Measurements from ENCODE around the gene ACTR2.

Gene ACTR2

DNA sequence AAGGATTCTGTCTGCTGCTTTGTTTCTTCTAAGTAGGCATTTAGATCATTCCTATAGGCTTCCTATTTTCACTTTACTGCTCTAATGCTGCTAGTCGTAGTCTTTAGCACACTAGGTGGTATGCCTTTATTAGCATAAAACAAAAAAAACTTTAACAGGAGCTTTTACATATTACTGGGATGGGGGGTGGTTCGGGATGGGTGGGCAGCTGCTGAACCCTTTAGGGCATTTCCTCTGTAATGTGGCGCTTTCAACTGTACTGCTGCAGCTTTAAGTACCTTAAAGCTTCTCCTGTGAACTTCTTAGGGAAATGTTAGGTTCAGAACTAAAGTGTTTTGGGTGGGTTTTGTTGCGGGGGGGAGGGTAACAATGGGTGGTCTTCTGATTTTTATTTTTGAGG is 41.3 kb downstream of the ACTR2 start:
- Histone ChIP-seq H3K4ac (ENCODE audit: low read length) (no peak overlapping the region), H2AK5ac (ENCODE audit: low read depth, low read length) (no peak overlapping the region), H3K9ac (ENCODE audit: low read depth, low read length, poor library complexity) (no peak overlapping the region), H3K18ac (ENCODE audit: low read length) (no peak overlapping the region), H3K27ac (replicated peaks; ENCODE audit: low read length) (no peak overlapping the region), H3K14ac (ENCODE audit: low read length) (no peak overlapping the region), H4K91ac (ENCODE audit: low read depth, low read length, poor library complexity) (no peak overlapping the region), H2BK12ac (ENCODE audit: low read length) (no peak overlapping the region), H2BK5ac (ENCODE audit: low read length) (no peak overlapping the region), H3K4me2 (ENCODE audit: insufficient read depth, low read length, poor library complexity, severe bottlenecking) (no peak overlapping the region), H3K27me3 (ENCODE audit: control insufficient read depth in 3 of 3, insufficient read depth in 3 of 3, low read depth in 1 of 3, low read length in 3 of 3) (no peaks in the 10 kb centered on the region), H3K4me3 (ENCODE audit: low read length in 2 of 2) (no peak overlapping the region), H3K9me3 (replicated peaks in 1 of 2; ENCODE audit: control insufficient read depth in 2 of 2, insufficient read depth in 1 of 2, low read depth in 1 of 2, low read length in 2 of 2) (no peaks in the 10 kb centered on the region), H3K36me3 (replicated peaks in 1 of 2; ENCODE audit: control insufficient read depth in 2 of 2, insufficient read depth in 2 of 2, low read length in 2 of 2) (peaks cover 8 to 61% of the 10 kb centered on the region in 2 donors), H2BK15ac (ENCODE audit: low read length) (no peak overlapping the region), H4K8ac (ENCODE audit: low read depth, low read length) (no peak overlapping the region), H3K23ac (ENCODE audit: low read depth, low read length, poor library complexity) (no peak overlapping the region), H3K79me1 (ENCODE audit: low read depth, low read length) (no peaks in the 10 kb centered on the region), H3K4me1 (ENCODE audit: control insufficient read depth in 2 of 2, insufficient read depth in 1 of 2, low read depth in 1 of 2, low read length in 2 of 2) (peaks cover 0 to 21% of the 10 kb centered on the region in 2 donors), H2AFZ (ENCODE audit: low read length) (no peak overlapping the region), H2BK120ac (ENCODE audit: low read depth, low read length) (no peak overlapping the region)
- no peak for DNase-seq (ENCODE audit: low spot score)
- WGBS, 2 donors (ENCODE audit: extremely low coverage in 2 of 2, insufficient read length in 2 of 2, insufficient replicate concordance in 1 of 2), result no CpG with 5 or more reads among the region's 4 CpGs

DNA sequence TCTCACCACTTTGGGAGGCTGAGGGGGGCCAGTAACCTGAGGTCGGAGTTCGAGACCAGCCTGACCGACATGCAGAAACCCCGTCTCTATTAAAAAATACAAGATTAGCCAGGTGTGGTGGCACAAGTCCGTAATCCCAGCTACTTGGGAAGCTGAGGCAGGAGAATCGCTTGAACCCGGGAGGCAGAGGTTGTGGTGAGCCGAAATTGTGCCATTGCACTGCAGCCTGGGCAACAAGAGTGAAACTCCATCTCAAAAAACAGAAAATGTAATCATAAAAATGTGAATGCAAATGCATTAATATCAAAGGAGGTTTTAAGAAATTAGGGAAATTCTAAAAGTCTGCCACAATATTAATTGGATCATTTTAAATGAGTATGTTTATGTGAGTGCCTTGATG is 45.7 kb downstream of the ACTR2 start:
- H2BK15ac ChIP-seq (ENCODE audit: low read length), result no peak overlapping the region
- H3K4me2 ChIP-seq (ENCODE audit: insufficient read depth, low read length, poor library complexity, severe bottlenecking), result no peak overlapping the region
- H2AK5ac ChIP-seq (ENCODE audit: low read depth, low read length), result no peak overlapping the region
- peaks cover 17 to 34% of the 10 kb centered on the region in 2 donors for H3K4me1 ChIP-seq (ENCODE audit: control insufficient read depth in 2 of 2, insufficient read depth in 1 of 2, low read depth in 1 of 2, low read length in 2 of 2)
- no peak overlapping the region for H3K14ac ChIP-seq (ENCODE audit: low read length)
- no peak overlapping the region for H2BK120ac ChIP-seq (ENCODE audit: low read depth, low read length)
- no peak overlapping the region for H3K4ac ChIP-seq (ENCODE audit: low read length)
- no peaks in the 10 kb centered on the region for H3K79me1 ChIP-seq (ENCODE audit: low read depth, low read length)
- no peak overlapping the region for H3K4me3 ChIP-seq (ENCODE audit: low read length in 2 of 2)
- no peak overlapping the region for H4K91ac ChIP-seq (ENCODE audit: low read depth, low read length, poor library complexity)
- no peak overlapping the region for H3K9ac ChIP-seq (ENCODE audit: low read depth, low read length, poor library complexity)
- WGBS, 2 donors (ENCODE audit: extremely low coverage in 2 of 2, insufficient read length in 2 of 2, insufficient replicate concordance in 1 of 2), result no CpG with 5 or more reads among the region's 8 CpGs
- H2BK5ac ChIP-seq (ENCODE audit: low read length), result no peak overlapping the region
- no peak overlapping the region for H2BK12ac ChIP-seq (ENCODE audit: low read length)
- peaks cover 2 to 24% of the 10 kb centered on the region in 2 donors for H3K36me3 ChIP-seq (replicated peaks in 1 of 2; ENCODE audit: control insufficient read depth in 2 of 2, insufficient read depth in 2 of 2, low read length in 2 of 2)
- no peak overlapping the region for H4K8ac ChIP-seq (ENCODE audit: low read depth, low read length)
- H3K18ac ChIP-seq (ENCODE audit: low read length), result no peak overlapping the region
- no peaks in the 10 kb centered on the region for H3K9me3 ChIP-seq (replicated peaks in 1 of 2; ENCODE audit: control insufficient read depth in 2 of 2, insufficient read depth in 1 of 2, low read depth in 1 of 2, low read length in 2 of 2)
- DNase-seq (ENCODE audit: low spot score), result no peak
- H3K27me3 ChIP-seq (ENCODE audit: control insufficient read depth in 3 of 3, insufficient read depth in 3 of 3, low read depth in 1 of 3, low read length in 3 of 3), result no peaks in the 10 kb centered on the region
- no peak overlapping the region for H2AFZ ChIP-seq (ENCODE audit: low read length)
- H3K27ac ChIP-seq (replicated peaks; ENCODE audit: low read length), result no peak overlapping the region
- H3K23ac ChIP-seq (ENCODE audit: low read depth, low read length, poor library complexity), result no peak overlapping the region

DNA sequence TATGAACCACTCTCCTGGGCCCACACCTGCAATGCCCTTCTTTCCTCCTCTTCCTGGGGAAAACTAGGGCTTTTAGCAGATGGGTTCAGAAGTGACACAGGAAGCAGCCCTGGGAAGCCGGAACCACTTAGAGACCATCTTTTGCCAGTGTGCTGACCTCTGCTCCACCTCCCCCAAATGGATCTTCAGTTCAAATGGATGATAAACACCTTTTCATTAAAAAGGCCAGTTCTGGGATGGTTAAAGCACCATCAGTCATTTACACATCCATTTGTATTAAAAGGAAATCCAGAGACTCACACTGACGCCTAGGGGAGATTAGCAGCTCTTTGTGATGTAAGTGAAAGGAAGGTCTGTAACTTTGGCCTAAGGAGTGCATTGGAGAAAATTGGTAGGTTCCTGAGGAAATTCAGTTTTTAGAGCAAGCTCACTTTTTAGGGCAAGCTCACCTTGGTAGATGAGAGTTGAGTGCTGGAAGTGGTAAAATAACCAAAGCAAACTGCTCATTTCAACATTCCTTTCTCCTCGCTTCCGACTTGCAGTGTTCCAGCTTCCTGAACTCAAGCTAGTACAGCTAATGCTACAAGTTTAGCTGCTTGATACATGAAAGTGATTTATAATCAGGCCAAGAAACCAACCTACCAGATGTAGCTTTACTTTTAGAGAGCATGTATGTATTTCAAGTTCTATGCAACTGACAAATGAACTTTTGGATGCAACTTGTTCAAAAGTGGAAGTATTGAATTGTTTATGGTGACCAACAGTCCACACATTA is 47.7 kb downstream of the ACTR2 start:
- no peak overlapping the region for H3K18ac ChIP-seq (ENCODE audit: low read length)
- H2BK5ac ChIP-seq (ENCODE audit: low read length), result no peak overlapping the region
- H3K4me1 ChIP-seq (ENCODE audit: control insufficient read depth in 2 of 2, insufficient read depth in 1 of 2, low read depth in 1 of 2, low read length in 2 of 2), result peaks cover 18 to 21% of the 10 kb centered on the region in 2 donors
- peaks cover 2 to 24% of the 10 kb centered on the region in 2 donors for H3K36me3 ChIP-seq (replicated peaks in 1 of 2; ENCODE audit: control insufficient read depth in 2 of 2, insufficient read depth in 2 of 2, low read length in 2 of 2)
- H2AFZ ChIP-seq (ENCODE audit: low read length), result no peak overlapping the region
- H3K23ac ChIP-seq (ENCODE audit: low read depth, low read length, poor library complexity), result no peak overlapping the region
- no peak overlapping the region for H4K8ac ChIP-seq (ENCODE audit: low read depth, low read length)
- H2AK5ac ChIP-seq (ENCODE audit: low read depth, low read length), result no peak overlapping the region
- H3K4me2 ChIP-seq (ENCODE audit: insufficient read depth, low read length, poor library complexity, severe bottlenecking), result no peak overlapping the region
- no peak overlapping the region for H2BK12ac ChIP-seq (ENCODE audit: low read length)
- H3K14ac ChIP-seq (ENCODE audit: low read length), result no peak overlapping the region
- DNase-seq (ENCODE audit: low spot score), result no peak
- no peak overlapping the region for H3K4me3 ChIP-seq (ENCODE audit: low read length in 2 of 2)
- H3K27ac ChIP-seq (replicated peaks; ENCODE audit: low read length), result no peak overlapping the region
- H2BK120ac ChIP-seq (ENCODE audit: low read depth, low read length), result no peak overlapping the region
- no peak overlapping the region for H4K91ac ChIP-seq (ENCODE audit: low read depth, low read length, poor library complexity)
- no CpG with 5 or more reads among the region's 4 CpGs for WGBS, 2 donors (ENCODE audit: extremely low coverage in 2 of 2, insufficient read length in 2 of 2, insufficient replicate concordance in 1 of 2)
- H3K27me3 ChIP-seq (ENCODE audit: control insufficient read depth in 3 of 3, insufficient read depth in 3 of 3, low read depth in 1 of 3, low read length in 3 of 3), result no peaks in the 10 kb centered on the region
- H3K9ac ChIP-seq (ENCODE audit: low read depth, low read length, poor library complexity), result no peak overlapping the region
- no peaks in the 10 kb centered on the region for H3K9me3 ChIP-seq (replicated peaks in 1 of 2; ENCODE audit: control insufficient read depth in 2 of 2, insufficient read depth in 1 of 2, low read depth in 1 of 2, low read length in 2 of 2)
- no peaks in the 10 kb centered on the region for H3K79me1 ChIP-seq (ENCODE audit: low read depth, low read length)
- no peak overlapping the region for H3K4ac ChIP-seq (ENCODE audit: low read length)
- no peak overlapping the region for H2BK15ac ChIP-seq (ENCODE audit: low read length)

DNA sequence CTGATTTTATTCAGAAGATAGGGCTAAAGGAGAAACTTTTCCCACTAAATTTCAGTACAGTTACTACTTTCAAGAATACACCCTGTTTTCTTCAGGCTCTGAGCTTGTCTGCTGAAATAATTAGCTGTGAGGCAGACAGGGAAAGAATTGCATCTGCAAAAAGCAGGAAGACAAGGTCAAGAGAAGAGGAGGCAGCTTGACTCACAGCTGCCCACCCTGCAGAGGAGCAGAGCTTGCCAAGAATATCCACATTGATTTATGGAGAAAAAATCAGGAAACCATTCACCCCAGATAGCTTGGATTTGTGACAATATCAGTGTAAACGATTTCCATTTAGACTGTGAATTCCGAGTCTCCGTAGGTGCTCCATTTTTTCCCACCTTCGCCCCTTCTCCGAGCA is 49.0 kb downstream of the ACTR2 start:
- Histone ChIP-seq H2BK12ac (ENCODE audit: low read length) (no peak overlapping the region), H2AK5ac (ENCODE audit: low read depth, low read length) (no peak overlapping the region), H2BK5ac (ENCODE audit: low read length) (no peak overlapping the region), H2BK120ac (ENCODE audit: low read depth, low read length) (no peak overlapping the region), H4K8ac (ENCODE audit: low read depth, low read length) (no peak overlapping the region), H3K27me3 (ENCODE audit: control insufficient read depth in 3 of 3, insufficient read depth in 3 of 3, low read depth in 1 of 3, low read length in 3 of 3) (no peaks in the 10 kb centered on the region), H2AFZ (ENCODE audit: low read length) (no peak overlapping the region), H2BK15ac (ENCODE audit: low read length) (no peak overlapping the region), H3K27ac (replicated peaks; ENCODE audit: low read length) (peak overlapping the region; percentile 26), H3K18ac (ENCODE audit: low read length) (no peak overlapping the region), H3K9ac (ENCODE audit: low read depth, low read length, poor library complexity) (no peak overlapping the region), H3K23ac (ENCODE audit: low read depth, low read length, poor library complexity) (no peak overlapping the region), H3K9me3 (replicated peaks in 1 of 2; ENCODE audit: control insufficient read depth in 2 of 2, insufficient read depth in 1 of 2, low read depth in 1 of 2, low read length in 2 of 2) (no peaks in the 10 kb centered on the region), H3K4me2 (ENCODE audit: insufficient read depth, low read length, poor library complexity, severe bottlenecking) (no peak overlapping the region), H3K4me1 (ENCODE audit: control insufficient read depth in 2 of 2, insufficient read depth in 1 of 2, low read depth in 1 of 2, low read length in 2 of 2) (peaks cover 18 to 22% of the 10 kb centered on the region in 2 donors), H3K4me3 (ENCODE audit: low read length in 2 of 2) (no peak overlapping the region), H4K91ac (ENCODE audit: low read depth, low read length, poor library complexity) (no peak overlapping the region), H3K36me3 (replicated peaks in 1 of 2; ENCODE audit: control insufficient read depth in 2 of 2, insufficient read depth in 2 of 2, low read length in 2 of 2) (peaks cover under 1 to 16% of the 10 kb centered on the region in 2 donors), H3K14ac (ENCODE audit: low read length) (no peak overlapping the region), H3K4ac (ENCODE audit: low read length) (no peak overlapping the region), H3K79me1 (ENCODE audit: low read depth, low read length) (no peaks in the 10 kb centered on the region)
- no CpG with 5 or more reads among the region's 5 CpGs for WGBS, 2 donors (ENCODE audit: extremely low coverage in 2 of 2, insufficient read length in 2 of 2, insufficient replicate concordance in 1 of 2)
- no peak for DNase-seq (ENCODE audit: low spot score)
